Measurements from ENCODE around the gene SASH3. TPM values are rescaled to one million over a fixed set of nuclear protein-coding genes. Genes with fewer than 3 reads are reported as not detected.

SASH3 gene
- total RNA-seq, 2 donors from 2014 or later = not detected

- Mint-ChIP-seq H3K36me3 (ENCODE audit: low read depth) (no peaks in the 10 kb centered on the region), H3K27me3 (ENCODE audit: insufficient read depth) (no peaks in the 10 kb centered on the region)
These were observed 3.6 kb downstream of the SASH3 start for GRCh38 chrX:129783291-129783713.

DNA sequence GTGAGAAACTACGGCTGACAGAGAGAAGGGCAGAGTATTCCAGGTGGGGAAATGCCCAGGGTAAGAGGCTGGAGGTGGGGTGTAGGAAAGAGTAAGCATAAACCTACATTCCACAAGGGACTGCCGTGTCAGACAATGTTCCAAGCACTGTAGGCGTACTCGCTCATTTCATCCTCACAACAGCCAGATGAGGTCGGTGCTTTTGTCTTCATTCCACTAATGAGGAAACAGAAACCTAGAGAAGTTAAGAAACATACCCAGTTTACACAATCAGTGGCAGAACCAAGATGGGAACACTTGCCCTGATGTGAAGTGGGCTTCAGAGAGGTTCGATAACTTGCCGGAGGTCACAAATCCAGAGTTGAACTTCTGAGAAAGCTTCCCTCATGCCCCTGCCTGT lies 4.6 kb downstream of the SASH3 start:
- no peak for DNase-seq
- Histone ChIP-seq H3K9ac (ENCODE audit: extremely low read depth, low read length, poor library complexity, severe bottlenecking) (no peak overlapping the region), H3K4me1 (ENCODE audit: control insufficient read depth, insufficient read depth, low read length) (no peaks in the 10 kb centered on the region), H3K9me3 (ENCODE audit: control insufficient read depth, low read length) (no peaks in the 10 kb centered on the region), H3K36me3 (ENCODE audit: control insufficient read depth, insufficient read depth, low read length) (no peaks in the 10 kb centered on the region), H3K27ac (ENCODE audit: low read depth, low read length) (no peak overlapping the region), H3K27me3 (ENCODE audit: control insufficient read depth, insufficient read depth, low read length, poor library complexity, severe bottlenecking) (no peaks in the 10 kb centered on the region), H3K4me3 (ENCODE audit: low read length) (no peak overlapping the region)
- TF ChIP-seq, protein P1, sequence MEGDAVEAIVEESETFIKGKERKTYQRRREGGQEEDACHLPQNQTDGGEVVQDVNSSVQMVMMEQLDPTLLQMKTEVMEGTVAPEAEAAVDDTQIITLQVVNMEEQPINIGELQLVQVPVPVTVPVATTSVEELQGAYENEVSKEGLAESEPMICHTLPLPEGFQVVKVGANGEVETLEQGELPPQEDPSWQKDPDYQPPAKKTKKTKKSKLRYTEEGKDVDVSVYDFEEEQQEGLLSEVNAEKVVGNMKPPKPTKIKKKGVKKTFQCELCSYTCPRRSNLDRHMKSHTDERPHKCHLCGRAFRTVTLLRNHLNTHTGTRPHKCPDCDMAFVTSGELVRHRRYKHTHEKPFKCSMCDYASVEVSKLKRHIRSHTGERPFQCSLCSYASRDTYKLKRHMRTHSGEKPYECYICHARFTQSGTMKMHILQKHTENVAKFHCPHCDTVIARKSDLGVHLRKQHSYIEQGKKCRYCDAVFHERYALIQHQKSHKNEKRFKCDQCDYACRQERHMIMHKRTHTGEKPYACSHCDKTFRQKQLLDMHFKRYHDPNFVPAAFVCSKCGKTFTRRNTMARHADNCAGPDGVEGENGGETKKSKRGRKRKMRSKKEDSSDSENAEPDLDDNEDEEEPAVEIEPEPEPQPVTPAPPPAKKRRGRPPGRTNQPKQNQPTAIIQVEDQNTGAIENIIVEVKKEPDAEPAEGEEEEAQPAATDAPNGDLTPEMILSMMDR (conservative IDR thresholded peaks at IDR 0.05) = no peak
- no peaks in the 10 kb centered on the region for H3K27me3 Mint-ChIP-seq (ENCODE audit: insufficient read depth)
- peaks cover 21% of the 10 kb centered on the region for H3K9me3 Mint-ChIP-seq
- no peak overlapping the region for H3K4me3 Mint-ChIP-seq
- no peak overlapping the region for H3K27ac Mint-ChIP-seq
- 85% methylated on average over 7 of the region's 7 CpGs; no CpG with 5 or more reads in 1 of the 2 experiments for WGBS, 2 experiments (ENCODE audit: insufficient coverage in 1 of 2, insufficient read length in 1 of 2)
- H3K36me3 Mint-ChIP-seq (ENCODE audit: low read depth) = no peaks in the 10 kb centered on the region
- peaks cover 8% of the 10 kb centered on the region for H3K4me1 Mint-ChIP-seq

More at GRCh38 chrX:129783291-129783713, 3.6 kb downstream of the SASH3 start:
- no peaks in the 10 kb centered on the region for H3K4me1 ChIP-seq (ENCODE audit: control insufficient read depth, insufficient read depth, low read length)
- no peaks in the 10 kb centered on the region for H3K27me3 ChIP-seq (ENCODE audit: control insufficient read depth, insufficient read depth, low read length, poor library complexity, severe bottlenecking)
- 91 to 100% methylated on average over 3 to 11 of the region's 11 CpGs for WGBS, 2 experiments (ENCODE audit: insufficient coverage in 1 of 2, insufficient read length in 1 of 2)
- no peak overlapping the region for H3K4me3 Mint-ChIP-seq
- no peak overlapping the region for H3K9ac ChIP-seq (ENCODE audit: extremely low read depth, low read length, poor library complexity, severe bottlenecking)
- H3K27ac ChIP-seq (ENCODE audit: low read depth, low read length) = no peak overlapping the region
- TF ChIP-seq, protein P1 (conservative IDR thresholded peaks at IDR 0.05) = no peak
- H3K4me1 Mint-ChIP-seq = peaks cover 8% of the 10 kb centered on the region
- no peak for DNase-seq
- H3K9me3 Mint-ChIP-seq = peaks cover 17% of the 10 kb centered on the region
- no peak overlapping the region for H3K27ac Mint-ChIP-seq
- no peaks in the 10 kb centered on the region for H3K9me3 ChIP-seq (ENCODE audit: control insufficient read depth, low read length)
- no peaks in the 10 kb centered on the region for H3K36me3 ChIP-seq (ENCODE audit: control insufficient read depth, insufficient read depth, low read length)
- no peak overlapping the region for H3K4me3 ChIP-seq (ENCODE audit: low read length)

- H3K9me3 Mint-ChIP-seq = peaks cover 25% of the 10 kb centered on the region
- TF ChIP-seq, protein P1 (conservative IDR thresholded peaks at IDR 0.05) = no peak
- H3K36me3 ChIP-seq (ENCODE audit: control insufficient read depth, insufficient read depth, low read length) = no peaks in the 10 kb centered on the region
These were observed 5.6 kb downstream of the SASH3 start for GRCh38 chrX:129785160-129785947.

More at GRCh38 chrX:129785160-129785947, 5.6 kb downstream of the SASH3 start:
- H3K27me3 ChIP-seq (ENCODE audit: control insufficient read depth, insufficient read depth, low read length, poor library complexity, severe bottlenecking) = no peaks in the 10 kb centered on the region
- no peak overlapping the region for H3K9ac ChIP-seq (ENCODE audit: extremely low read depth, low read length, poor library complexity, severe bottlenecking)
- H3K9me3 ChIP-seq (ENCODE audit: control insufficient read depth, low read length) = no peaks in the 10 kb centered on the region
- H3K4me3 ChIP-seq (ENCODE audit: low read length) = no peak overlapping the region
- H3K27ac ChIP-seq (ENCODE audit: low read depth, low read length) = no peak overlapping the region
- Mint-ChIP-seq H3K27me3 (ENCODE audit: insufficient read depth) (no peaks in the 10 kb centered on the region), H3K36me3 (ENCODE audit: low read depth) (no peaks in the 10 kb centered on the region), H3K27ac (no peak overlapping the region), H3K4me1 (peaks cover 8% of the 10 kb centered on the region), H3K4me3 (no peak overlapping the region)
- 90 to 91% methylated on average over 2 to 8 of the region's 11 CpGs for WGBS, 2 experiments (ENCODE audit: insufficient coverage in 1 of 2, insufficient read length in 1 of 2)
- H3K4me1 ChIP-seq (ENCODE audit: control insufficient read depth, insufficient read depth, low read length) = no peaks in the 10 kb centered on the region
- no peak for DNase-seq
